ENCODE results near the gene MTURN.
"Not testable (repeated sequence)": the region's sequence is repeated elsewhere in the genome, so short reads cannot be mapped to it uniquely, and the experiment has no call there.

The MTURN gene

DNA sequence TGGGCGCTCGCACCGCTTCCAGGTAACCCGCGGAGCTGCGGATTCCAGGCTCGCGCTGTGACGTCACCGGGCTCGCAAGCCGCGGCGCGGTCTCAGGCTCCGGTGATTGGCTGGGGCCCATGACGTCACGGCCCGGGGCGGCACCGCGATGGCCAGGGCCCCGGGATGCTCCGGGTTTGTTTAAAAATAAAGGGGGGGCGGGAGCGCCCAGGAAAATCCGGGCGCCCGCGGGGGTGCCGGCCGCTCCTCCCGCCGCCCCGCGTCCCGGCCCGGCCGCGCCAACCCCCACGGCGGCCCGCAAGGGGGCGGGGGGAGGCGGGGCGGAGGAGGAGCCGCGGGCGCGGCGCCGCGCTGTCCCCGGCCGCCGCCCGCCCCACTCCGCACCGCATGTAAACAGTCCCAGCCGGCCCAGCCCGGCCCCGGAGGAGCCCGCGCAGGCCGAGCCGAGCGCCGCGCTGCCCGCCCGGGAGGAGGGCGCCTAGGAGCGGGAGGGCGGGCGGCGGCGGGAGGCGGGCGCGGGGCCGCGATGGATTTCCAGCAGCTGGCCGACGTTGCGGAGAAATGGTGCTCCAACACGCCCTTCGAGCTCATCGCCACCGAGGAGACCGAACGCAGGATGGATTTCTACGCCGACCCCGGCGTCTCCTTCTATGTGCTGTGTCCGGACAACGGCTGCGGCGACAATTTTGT, at the start of gene MTURN:
Gene MTURN, plus strand, starts transcription at position 376 of the 690 bp plus-strand sequence. Its CDS starts 151 bp downstream, at position 527.
- Histone ChIP-seq H3K4me3 (peak within 1 kb of the TSS; percentile 88), H3K27ac (no peak within 1 kb of the TSS), H3K9ac (ENCODE audit: insufficient read length) (peak within 1 kb of the TSS; percentile 69), H3K36me3 (ENCODE audit: insufficient read depth, low read length) (no peaks in the 10 kb centered on the region), H3K9me3 (ENCODE audit: low read depth, low read length) (no peaks in the 10 kb centered on the region)
- DNase-seq (ENCODE audit: low read depth, low spot score), result no peak
- TF ChIP-seq FOXP2 (optimal IDR thresholded peaks at IDR 0.05; ENCODE audit: control extremely low read depth, extremely low read length, insufficient read depth) (no peak), POLR2AphosphoS5 (IDR thresholded peaks at IDR 0.05; ENCODE audit: borderline replicate concordance, low read depth, low read length) (no peak), EZH2 (IDR thresholded peaks at IDR 0.05) (no peak)

DNA sequence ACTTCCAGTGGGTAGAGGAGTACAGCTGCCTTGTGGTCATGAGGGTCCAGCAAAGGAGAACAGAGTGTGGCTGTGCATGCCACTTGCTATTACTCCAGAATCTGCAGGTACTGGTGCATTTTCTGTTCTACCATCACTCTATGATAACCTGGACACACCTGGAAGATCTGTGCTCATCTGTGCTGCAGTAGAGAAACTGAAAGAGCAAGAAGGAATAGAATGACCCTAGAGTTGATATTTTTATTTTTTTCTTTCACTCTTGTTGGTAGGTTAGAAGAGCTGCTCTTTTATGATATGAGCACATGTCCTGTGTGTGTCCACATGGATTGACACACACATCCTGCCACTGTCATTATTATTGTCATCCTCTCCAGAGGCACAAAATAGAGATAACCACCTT, 48.3 kb upstream of the MTURN start:
- no peaks in the 10 kb centered on the region for H3K36me3 ChIP-seq (ENCODE audit: insufficient read depth, low read length)
- no peaks in the 10 kb centered on the region for H3K9me3 ChIP-seq (ENCODE audit: low read depth, low read length)
- H3K9ac ChIP-seq (ENCODE audit: insufficient read length), result no peak overlapping the region
- DNase-seq (ENCODE audit: low read depth, low spot score), result no peak
- TF ChIP-seq FOXP2 (optimal IDR thresholded peaks at IDR 0.05; ENCODE audit: control extremely low read depth, extremely low read length, insufficient read depth), result no peak
- H3K4me3 ChIP-seq, result no peak overlapping the region
- H3K27ac ChIP-seq, result no peak overlapping the region

GRCh38 chr7:30087371-30087770, 47.4 kb upstream of the MTURN start:
- no peak for DNase-seq (ENCODE audit: low read depth, low spot score)
- Histone ChIP-seq H3K9ac (ENCODE audit: insufficient read length) (no peak overlapping the region), H3K9me3 (ENCODE audit: low read depth, low read length) (no peaks in the 10 kb centered on the region), H3K36me3 (ENCODE audit: insufficient read depth, low read length) (no peaks in the 10 kb centered on the region), H3K27ac (no peak overlapping the region), H3K4me3 (no peak overlapping the region)
- TF ChIP-seq EZH2 (IDR thresholded peaks at IDR 0.05) (no peak), FOXP2 (optimal IDR thresholded peaks at IDR 0.05; ENCODE audit: control extremely low read depth, extremely low read length, insufficient read depth) (no peak), POLR2AphosphoS5 (IDR thresholded peaks at IDR 0.05; ENCODE audit: borderline replicate concordance, low read depth, low read length) (no peak)

GRCh38 chr7:30088362-30088761, 46.4 kb upstream of the MTURN start:
- no peaks in the 10 kb centered on the region for H3K36me3 ChIP-seq (ENCODE audit: insufficient read depth, low read length)
- H3K9ac ChIP-seq (ENCODE audit: insufficient read length), result no peak overlapping the region
- TF ChIP-seq FOXP2 (optimal IDR thresholded peaks at IDR 0.05; ENCODE audit: control extremely low read depth, extremely low read length, insufficient read depth), result no peak
- no peak for TF ChIP-seq POLR2AphosphoS5 (IDR thresholded peaks at IDR 0.05; ENCODE audit: borderline replicate concordance, low read depth, low read length)
- TF ChIP-seq EZH2 (IDR thresholded peaks at IDR 0.05), result no peak
- H3K27ac ChIP-seq, result no peak overlapping the region
- DNase-seq (ENCODE audit: low read depth, low spot score), result no peak
- no peaks in the 10 kb centered on the region for H3K9me3 ChIP-seq (ENCODE audit: low read depth, low read length)
- no peak overlapping the region for H3K4me3 ChIP-seq

DNA sequence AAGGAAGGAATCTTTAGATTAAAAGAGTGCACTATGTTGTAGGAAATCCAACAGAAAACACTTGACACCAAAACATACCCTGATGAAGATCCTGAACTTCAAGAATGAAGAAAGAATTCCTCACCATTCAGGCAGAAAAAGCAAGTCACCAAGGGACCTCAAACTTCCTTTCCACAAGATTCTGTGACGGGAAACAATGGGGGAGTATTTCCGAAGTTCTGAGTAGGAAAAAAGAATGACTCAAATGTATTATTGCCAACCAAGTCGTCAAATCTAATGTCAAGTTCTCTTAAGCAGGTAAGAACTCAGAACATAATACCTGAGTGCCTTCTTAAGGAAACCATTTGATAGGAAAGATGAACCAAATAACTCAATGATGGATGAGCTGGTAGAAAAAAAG, 44.7 kb upstream of the MTURN start:
- Histone ChIP-seq H3K27ac (no peak overlapping the region), H3K36me3 (ENCODE audit: insufficient read depth, low read length) (no peaks in the 10 kb centered on the region), H3K9ac (ENCODE audit: insufficient read length) (no peak overlapping the region), H3K4me3 (no peak overlapping the region), H3K9me3 (ENCODE audit: low read depth, low read length) (no peaks in the 10 kb centered on the region)
- DNase-seq (ENCODE audit: low read depth, low spot score), result no peak
- TF ChIP-seq FOXP2 (optimal IDR thresholded peaks at IDR 0.05; ENCODE audit: control extremely low read depth, extremely low read length, insufficient read depth) (no peak), POLR2AphosphoS5 (IDR thresholded peaks at IDR 0.05; ENCODE audit: borderline replicate concordance, low read depth, low read length) (no peak), EZH2 (IDR thresholded peaks at IDR 0.05) (no peak)

DNA sequence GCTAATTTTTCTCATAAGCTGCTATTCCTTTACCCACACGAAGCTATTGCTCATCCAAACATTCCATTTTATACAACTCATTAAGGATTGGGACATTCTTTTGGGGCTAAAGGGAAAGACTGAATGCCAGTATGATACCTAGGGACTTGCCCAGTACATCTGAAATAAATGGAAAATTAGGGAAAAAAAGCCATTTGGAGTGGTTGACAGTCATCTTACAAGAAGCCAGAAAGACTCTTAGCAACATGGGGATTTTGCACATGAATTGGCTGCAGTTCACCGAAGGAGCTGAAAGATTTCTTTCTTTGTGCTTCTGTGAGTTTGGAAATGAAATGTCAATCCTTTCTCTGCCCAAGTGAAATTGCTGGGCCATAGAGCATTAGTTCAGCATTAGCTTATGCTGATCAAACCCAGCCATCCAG, 43.3 kb upstream of the MTURN start:
- H3K27ac ChIP-seq, result no peak overlapping the region
- H3K4me3 ChIP-seq, result no peak overlapping the region
- TF ChIP-seq POLR2AphosphoS5 (IDR thresholded peaks at IDR 0.05; ENCODE audit: borderline replicate concordance, low read depth, low read length), result no peak
- TF ChIP-seq FOXP2 (optimal IDR thresholded peaks at IDR 0.05; ENCODE audit: control extremely low read depth, extremely low read length, insufficient read depth), result no peak
- no peak for TF ChIP-seq EZH2 (IDR thresholded peaks at IDR 0.05)
- H3K36me3 ChIP-seq (ENCODE audit: insufficient read depth, low read length), result no peaks in the 10 kb centered on the region
- no peak overlapping the region for H3K9ac ChIP-seq (ENCODE audit: insufficient read length)
- H3K9me3 ChIP-seq (ENCODE audit: low read depth, low read length), result no peaks in the 10 kb centered on the region
- no peak for DNase-seq (ENCODE audit: low read depth, low spot score)

- Histone ChIP-seq H3K27ac (no peak overlapping the region), H3K9me3 (ENCODE audit: low read depth, low read length) (no peaks in the 10 kb centered on the region), H3K9ac (ENCODE audit: insufficient read length) (no peak overlapping the region), H3K4me3 (no peak overlapping the region), H3K36me3 (ENCODE audit: insufficient read depth, low read length) (no peaks in the 10 kb centered on the region)
- TF ChIP-seq EZH2 (IDR thresholded peaks at IDR 0.05) (no peak), POLR2AphosphoS5 (IDR thresholded peaks at IDR 0.05; ENCODE audit: borderline replicate concordance, low read depth, low read length) (no peak), FOXP2 (optimal IDR thresholded peaks at IDR 0.05; ENCODE audit: control extremely low read depth, extremely low read length, insufficient read depth) (no peak)
- DNase-seq (ENCODE audit: low read depth, low spot score), result no peak
These were observed 42.8 kb upstream of the MTURN start for GRCh38 chr7:30091987-30092386.

DNA sequence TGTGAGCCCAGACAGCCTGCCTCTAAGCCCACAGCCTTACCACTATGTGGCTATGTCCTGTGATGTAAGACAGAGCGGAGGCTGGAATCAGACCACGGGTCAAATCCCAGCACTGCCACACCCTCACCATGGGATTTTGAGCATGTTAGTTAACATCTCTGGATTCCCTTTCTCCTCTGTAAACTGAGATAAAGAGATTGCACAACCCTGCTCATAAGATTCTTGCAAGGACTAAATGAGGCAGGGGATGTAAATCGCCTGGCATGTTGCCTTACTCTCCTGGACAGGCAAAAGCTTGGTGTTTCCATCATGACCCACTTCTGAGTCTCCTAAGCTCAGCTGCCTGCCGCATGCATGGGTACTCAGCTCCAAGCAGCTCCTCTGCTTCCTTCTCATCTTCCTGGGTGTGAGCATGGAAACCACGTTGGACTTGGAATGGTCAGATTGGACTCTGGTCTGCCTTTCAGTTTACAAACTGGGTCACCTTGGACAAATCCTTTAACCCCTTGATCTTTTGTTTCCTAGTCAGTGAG, 41.3 kb upstream of the MTURN start:
- H3K36me3 ChIP-seq (ENCODE audit: insufficient read depth, low read length), result no peaks in the 10 kb centered on the region
- H3K27ac ChIP-seq, result no peak overlapping the region
- H3K9ac ChIP-seq (ENCODE audit: insufficient read length), result no peak overlapping the region
- no peak for DNase-seq (ENCODE audit: low read depth, low spot score)
- no peaks in the 10 kb centered on the region for H3K9me3 ChIP-seq (ENCODE audit: low read depth, low read length)
- H3K4me3 ChIP-seq, result no peak overlapping the region
- TF ChIP-seq FOXP2 (optimal IDR thresholded peaks at IDR 0.05; ENCODE audit: control extremely low read depth, extremely low read length, insufficient read depth) (no peak), POLR2AphosphoS5 (IDR thresholded peaks at IDR 0.05; ENCODE audit: borderline replicate concordance, low read depth, low read length) (no peak), EZH2 (IDR thresholded peaks at IDR 0.05) (no peak)

DNA sequence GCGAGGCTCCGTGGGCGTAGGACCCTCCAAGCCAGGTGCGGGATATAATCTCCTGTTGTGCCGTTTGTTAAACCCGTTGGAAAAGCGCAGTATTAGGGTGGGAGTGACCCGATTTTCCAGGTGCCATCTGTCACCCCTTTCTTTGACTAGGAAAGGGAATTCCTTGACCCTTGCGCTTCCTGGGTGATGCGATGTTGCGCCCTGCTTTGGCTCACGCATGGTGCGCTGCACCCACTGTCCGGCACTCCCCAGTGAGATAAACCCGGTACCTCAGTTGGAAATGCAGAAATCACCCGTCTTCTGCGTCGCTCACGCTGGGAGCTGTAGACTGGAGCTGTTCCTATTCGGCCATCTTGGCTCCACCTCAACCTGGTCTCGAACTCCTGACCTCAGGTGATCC, 36.2 kb upstream of the MTURN start:
- H3K4me3 ChIP-seq; H3K9ac ChIP-seq (ENCODE audit: insufficient read length); DNase-seq (ENCODE audit: low read depth, low spot score); H3K36me3 ChIP-seq (ENCODE audit: insufficient read depth, low read length); H3K27ac ChIP-seq; H3K9me3 ChIP-seq (ENCODE audit: low read depth, low read length): not testable (repeated sequence)
